ENCODE measurements around the gene HELZ.
"Not testable (repeated sequence)": the region's sequence is repeated elsewhere in the genome, so short reads cannot be mapped to it uniquely, and the experiment has no call there.

HELZ gene

GRCh38 chr17:67110619-67111018 is 134.4 kb downstream of the HELZ start:
- CTCF ChIA-PET = no interaction called here
- no peak for DNase-seq (ENCODE audit: low spot score)
- H3K27ac ChIP-seq = no peak overlapping the region
- TF ChIP-seq, protein P1, sequence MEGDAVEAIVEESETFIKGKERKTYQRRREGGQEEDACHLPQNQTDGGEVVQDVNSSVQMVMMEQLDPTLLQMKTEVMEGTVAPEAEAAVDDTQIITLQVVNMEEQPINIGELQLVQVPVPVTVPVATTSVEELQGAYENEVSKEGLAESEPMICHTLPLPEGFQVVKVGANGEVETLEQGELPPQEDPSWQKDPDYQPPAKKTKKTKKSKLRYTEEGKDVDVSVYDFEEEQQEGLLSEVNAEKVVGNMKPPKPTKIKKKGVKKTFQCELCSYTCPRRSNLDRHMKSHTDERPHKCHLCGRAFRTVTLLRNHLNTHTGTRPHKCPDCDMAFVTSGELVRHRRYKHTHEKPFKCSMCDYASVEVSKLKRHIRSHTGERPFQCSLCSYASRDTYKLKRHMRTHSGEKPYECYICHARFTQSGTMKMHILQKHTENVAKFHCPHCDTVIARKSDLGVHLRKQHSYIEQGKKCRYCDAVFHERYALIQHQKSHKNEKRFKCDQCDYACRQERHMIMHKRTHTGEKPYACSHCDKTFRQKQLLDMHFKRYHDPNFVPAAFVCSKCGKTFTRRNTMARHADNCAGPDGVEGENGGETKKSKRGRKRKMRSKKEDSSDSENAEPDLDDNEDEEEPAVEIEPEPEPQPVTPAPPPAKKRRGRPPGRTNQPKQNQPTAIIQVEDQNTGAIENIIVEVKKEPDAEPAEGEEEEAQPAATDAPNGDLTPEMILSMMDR (conservative IDR thresholded peaks at IDR 0.05; ENCODE audit: low read depth) = no peak
- POLR2A ChIA-PET (ENCODE audit: low non-redundant PET) = no interaction called here

- POLR2A ChIA-PET (ENCODE audit: low non-redundant PET) = no interaction called here
- H3K27ac ChIP-seq = 0 out of 2 replicates have a peak overlapping the region, but pooled peaks have one; percentile 17
- TF ChIP-seq, protein P1 (conservative IDR thresholded peaks at IDR 0.05; ENCODE audit: low read depth) = no peak
- CTCF ChIA-PET = interaction anchor here (0.7 kb wide), 1 partner anchor 147 kb away, joined by 3 read pairs; no protein-coding TSS in a partner anchor
- no peak for DNase-seq (ENCODE audit: low spot score)
Observed at GRCh38 chr17:67109111-67109510, 135.9 kb downstream of the HELZ start.

- TF ChIP-seq, protein P1 (conservative IDR thresholded peaks at IDR 0.05; ENCODE audit: low read depth) = no peak
- POLR2A ChIA-PET (ENCODE audit: low non-redundant PET) = no interaction called here
- no peak for DNase-seq (ENCODE audit: low spot score)
- CTCF ChIA-PET = interaction anchor here (0.7 kb wide), 2 partner anchors 25 to 33 kb away, joined by 4 to 5 read pairs; no protein-coding TSS in a partner anchor
- H3K27ac ChIP-seq = no peak overlapping the region
Observed at GRCh38 chr17:67107811-67108775, 136.9 kb downstream of the HELZ start.

DNA sequence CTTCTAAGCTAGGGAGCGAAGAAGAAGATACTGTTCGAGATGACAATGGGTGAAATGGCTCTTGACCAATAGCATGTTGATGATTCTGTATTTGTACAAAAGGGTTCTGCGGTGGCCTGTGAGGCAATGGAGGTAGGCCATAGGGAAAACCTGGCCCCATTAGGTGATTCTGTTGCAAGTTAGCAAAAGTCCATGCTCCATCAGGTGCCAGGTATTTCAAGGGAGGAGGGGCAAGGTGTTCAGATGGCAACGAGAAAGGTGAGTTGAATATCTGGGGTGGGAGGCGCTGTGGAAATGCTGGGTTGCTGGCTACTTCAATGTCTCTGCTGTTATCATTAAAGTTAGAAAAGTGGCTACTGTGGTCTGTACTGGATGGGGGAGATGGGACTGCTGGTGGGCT is 137.8 kb downstream of the HELZ start:
- no peak for DNase-seq (ENCODE audit: low spot score)
- POLR2A ChIA-PET (ENCODE audit: low non-redundant PET) = no interaction called here
- CTCF ChIA-PET = no interaction called here
- TF ChIP-seq, protein P1 (conservative IDR thresholded peaks at IDR 0.05; ENCODE audit: low read depth) = no peak
- H3K27ac ChIP-seq = no peak overlapping the region

- POLR2A ChIA-PET (ENCODE audit: low non-redundant PET) = no interaction called here
- CTCF ChIA-PET = interaction anchor here (1.0 kb wide), 1 partner anchor 22 kb away, joined by 3 read pairs; no protein-coding TSS in a partner anchor
- H3K27ac ChIP-seq = no peak overlapping the region
- TF ChIP-seq, protein P1 (conservative IDR thresholded peaks at IDR 0.05; ENCODE audit: low read depth) = no peak
- DNase-seq (ENCODE audit: low spot score) = peak; percentile 4
Observed at GRCh38 chr17:67105213-67105612, 139.8 kb downstream of the HELZ start.

DNA sequence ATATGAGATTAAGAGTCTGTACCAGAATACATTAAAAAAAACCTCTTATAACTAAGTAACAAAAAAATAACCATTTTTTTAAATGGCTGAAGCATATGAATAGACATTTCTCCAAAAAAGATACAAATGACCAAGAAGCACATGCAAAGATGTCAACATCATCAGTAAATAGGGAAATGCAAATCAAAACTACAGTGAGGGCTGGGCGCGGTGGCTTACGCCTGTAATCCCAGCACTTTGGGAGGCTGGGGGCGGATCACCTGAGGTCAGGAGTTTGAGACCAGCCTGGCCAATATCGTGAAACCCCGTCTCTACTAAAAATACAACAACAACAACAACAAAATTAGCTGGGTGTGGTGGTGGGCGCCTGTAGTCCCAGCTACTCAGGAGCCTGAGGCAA is 140.4 kb downstream of the HELZ start:
- H3K27ac ChIP-seq; DNase-seq (ENCODE audit: low spot score); POLR2A ChIA-PET (ENCODE audit: low non-redundant PET); CTCF ChIA-PET: not testable (repeated sequence)

DNA sequence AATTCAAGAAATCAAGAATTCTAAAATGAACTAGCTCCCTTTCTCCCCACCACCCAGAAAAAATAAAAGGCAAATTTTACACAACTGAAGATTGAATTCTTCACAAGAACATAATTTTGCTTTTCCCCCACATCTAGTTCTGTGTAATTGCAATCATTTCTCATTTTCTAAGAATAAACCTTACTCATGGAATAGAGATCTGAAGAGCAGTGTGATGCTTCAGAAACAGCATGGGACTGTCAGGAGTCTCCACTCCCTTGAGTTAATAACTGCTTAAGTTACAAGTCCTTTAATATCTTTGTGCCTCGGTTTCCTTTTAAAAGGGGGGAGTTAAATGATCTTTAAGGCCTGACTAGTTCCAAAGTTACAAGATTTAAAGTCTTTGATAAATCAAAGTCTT is 147.0 kb downstream of the HELZ start:
- POLR2A ChIA-PET (ENCODE audit: low non-redundant PET) = no interaction called here
- CTCF ChIA-PET = interaction anchor here (0.7 kb wide), 1 partner anchor 584 kb away, joined by 3 read pairs; no protein-coding TSS in a partner anchor
- H3K27ac ChIP-seq = no peak overlapping the region
- no peak for DNase-seq (ENCODE audit: low spot score)
- TF ChIP-seq, protein P1 (conservative IDR thresholded peaks at IDR 0.05; ENCODE audit: low read depth) = no peak
